Measurements from ENCODE around the gene CS.
"Not testable (repeated sequence)": the region's sequence is repeated elsewhere in the genome, so short reads cannot be mapped to it uniquely, and the experiment has no call there.

The CS gene

DNA sequence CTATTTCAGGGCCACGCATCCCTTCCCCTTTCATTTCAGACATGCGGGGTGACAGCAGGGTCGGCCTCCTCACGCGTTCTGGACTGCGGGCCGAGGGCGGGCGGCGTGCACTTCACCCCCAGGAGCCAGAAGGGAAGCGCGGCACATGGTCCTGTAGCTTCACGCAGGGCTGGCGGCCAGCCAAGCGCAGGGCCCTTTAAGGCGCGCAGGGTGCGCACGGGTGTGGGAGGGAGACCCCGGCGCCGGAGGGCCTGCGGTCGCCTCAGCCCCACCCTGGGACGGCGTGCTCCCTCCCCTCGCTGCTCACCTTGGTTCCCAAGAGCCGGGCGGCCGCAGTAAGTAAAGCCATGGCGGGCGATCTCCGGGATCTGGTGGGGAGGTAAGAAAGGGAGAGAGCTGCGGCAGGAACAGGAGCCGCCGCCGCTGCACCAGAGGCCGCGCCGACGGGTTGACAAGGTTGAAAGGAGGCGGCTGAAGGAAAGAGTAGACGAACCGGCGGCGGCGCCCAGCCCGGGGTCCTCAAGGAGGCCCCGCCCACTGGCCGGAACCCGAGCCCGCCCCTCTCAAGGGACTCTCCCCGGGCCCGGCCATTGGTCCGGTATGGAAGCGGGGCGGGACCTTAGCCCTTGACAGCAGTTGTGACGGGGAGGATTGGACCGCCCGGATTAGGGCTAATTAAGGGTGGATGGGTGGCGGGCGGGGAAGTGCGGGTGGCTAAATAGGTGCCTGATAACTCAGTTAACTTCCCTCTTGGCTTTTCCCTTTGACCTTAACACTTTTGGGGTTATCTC, at the start of gene CS:
TSS of gene CS (minus strand) at position 478 of the 791 bp plus-strand sequence. CDS start at position 349, 129 bp downstream.
- peak; percentile 98 to 99 for DNase-seq

GRCh38 chr12:56348776-56349175, 48.6 kb upstream of the CS start:
- DNase-seq = no peak

DNA sequence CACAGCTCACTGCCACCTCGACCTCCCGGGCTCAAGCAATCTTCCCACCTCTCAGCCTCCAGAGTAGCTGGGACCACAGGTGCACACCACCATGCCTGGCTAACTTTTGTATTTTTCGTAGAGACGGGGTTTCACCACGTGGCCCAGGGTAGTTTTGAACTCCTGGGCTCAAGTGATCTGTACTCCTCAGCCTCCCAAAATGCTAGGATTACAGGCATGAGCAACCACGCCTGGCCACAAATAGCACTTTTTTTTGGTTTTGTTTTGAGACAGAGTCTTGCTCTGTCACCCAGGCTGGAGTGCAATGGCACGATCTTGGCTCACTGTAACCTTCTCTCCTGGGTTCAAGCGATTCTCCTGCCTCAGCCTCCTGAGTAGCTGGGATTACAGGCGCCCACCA, 47.1 kb upstream of the CS start:
- not testable (repeated sequence) for DNase-seq

GRCh38 chr12:56346675-56347074, 46.5 kb upstream of the CS start:
- DNase-seq = no peak

GRCh38 chr12:56342290-56342689, 42.2 kb upstream of the CS start:
- not testable (repeated sequence) for DNase-seq

DNA sequence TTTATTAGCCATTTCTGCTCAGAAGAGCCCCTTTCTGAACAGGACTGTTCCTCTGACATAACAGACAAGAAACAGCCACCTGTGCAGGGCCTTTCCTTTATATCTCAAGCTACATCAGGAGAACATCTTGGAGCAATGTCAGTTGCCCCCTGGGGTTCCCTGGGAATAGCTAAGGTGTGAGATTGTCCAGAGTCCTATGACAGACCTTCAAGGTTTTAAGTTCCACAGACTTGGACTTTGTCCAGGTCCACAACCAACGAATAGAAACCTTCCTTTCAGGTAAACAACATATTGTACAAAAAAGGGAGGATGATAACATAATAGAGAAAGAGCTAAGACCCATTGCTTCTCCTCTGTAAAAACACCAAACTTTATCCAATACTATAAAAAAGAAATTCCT, 41.5 kb upstream of the CS start:
- no peak for DNase-seq

DNA sequence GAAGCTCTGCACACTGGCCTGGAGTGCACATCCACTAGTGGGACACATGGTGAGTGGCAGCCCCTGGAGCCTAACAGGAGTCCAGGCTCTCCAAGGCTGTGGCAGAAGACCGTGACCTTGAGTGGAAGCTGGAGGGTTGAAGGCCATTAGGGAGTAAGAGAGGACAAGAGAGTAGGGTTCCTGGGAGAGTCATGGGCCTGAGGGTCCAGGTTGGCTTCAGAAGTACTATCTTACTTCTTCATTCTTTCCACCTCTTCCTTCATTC, 39.0 kb upstream of the CS start:
- DNase-seq = no peak

GRCh38 chr12:56338308-56339157, 38.4 kb upstream of the CS start, which contains the start of gene IL23A:
IL23A (plus strand) TSS chr12:56338884; CDS start chr12:56339045, 161 bp downstream.
- DNase-seq = peak; percentile 73 to 95

DNA sequence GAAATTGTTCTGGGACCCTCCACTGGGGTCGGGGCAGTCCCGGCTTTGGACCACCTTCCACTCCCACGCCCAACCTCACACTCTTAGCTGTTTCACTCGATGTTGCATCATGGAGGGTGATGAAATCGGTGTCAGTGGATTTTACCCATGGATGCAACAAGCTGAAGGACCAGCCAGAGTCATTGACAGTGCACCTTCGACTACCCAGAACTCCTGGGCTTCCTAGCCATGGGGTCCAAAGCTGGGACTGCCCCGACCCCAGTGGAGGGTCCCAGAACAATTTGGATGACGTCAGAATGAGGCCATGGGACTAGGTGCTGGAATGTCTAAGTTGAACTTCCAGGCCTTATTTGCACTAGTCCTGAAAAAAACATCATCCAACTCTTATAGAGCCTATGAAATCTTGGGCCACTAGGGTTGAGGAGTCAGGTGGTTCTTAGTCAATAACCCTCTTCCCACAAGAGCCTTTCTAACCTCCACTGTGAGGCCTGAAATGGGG, 37.7 kb upstream of the CS start:
- DNase-seq = no peak

DNA sequence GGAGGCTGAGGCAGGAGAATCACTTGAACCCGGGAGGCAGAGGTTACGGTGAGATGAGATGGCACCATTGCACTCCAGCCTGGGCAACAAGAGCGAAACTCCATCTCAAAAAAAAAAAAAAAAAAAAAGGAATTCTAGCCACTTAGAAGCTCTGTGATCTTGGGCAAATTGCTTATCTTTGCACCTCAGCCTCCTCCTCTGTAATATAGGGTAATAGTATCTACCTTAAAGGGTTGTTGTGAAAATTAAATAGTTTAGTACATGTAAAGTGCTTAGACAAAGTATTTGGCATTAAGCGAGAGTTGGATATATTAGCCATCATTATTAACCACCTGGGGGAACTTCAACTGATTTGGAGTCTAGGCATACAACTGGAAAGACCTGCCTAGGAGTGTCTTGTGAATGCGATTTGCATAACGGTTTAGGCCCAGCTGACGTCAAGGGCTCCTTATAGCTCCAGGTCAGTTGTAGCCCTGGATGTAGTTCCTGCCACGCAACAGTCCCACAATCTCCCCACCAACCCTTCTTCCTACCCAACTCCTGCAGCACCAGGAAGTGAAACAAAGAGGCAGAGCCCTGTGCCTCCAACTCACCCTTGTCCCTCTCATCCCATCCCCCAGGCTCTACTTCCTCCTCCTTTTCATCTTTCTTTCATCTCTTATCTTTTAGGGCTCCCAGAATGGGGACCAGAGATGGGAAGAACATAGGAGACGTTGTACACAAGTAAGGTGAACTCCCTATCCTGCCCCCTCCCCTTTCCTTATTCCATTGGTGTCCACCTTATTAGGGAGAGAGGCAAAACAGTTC, 36.4 kb upstream of the CS start:
- DNase-seq = no peak

- not testable (repeated sequence) for DNase-seq
These were observed 35.4 kb upstream of the CS start for GRCh38 chr12:56335527-56335926.

DNA sequence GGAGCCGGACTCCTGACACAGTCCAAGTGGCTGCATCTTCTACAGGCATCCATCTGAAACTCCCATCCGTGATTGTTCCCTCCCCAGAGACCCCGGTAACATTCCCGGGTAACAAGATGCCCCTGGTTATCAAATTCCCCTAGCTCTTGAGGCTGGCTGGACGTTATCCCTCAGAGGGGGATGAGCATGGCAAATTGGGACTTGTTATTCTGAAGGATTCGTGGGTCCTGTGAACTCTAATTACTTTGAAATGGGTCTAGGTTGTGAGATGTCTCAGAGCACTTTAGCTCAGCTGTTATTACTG, 34.3 kb upstream of the CS start:
- no peak for DNase-seq

- DNase-seq = peak; percentile 84 to 94
These were observed 33.8 kb upstream of the CS start, which contains the start of gene PAN2 for GRCh38 chr12:56333679-56334489. PAN2 (minus strand) TSS chr12:56334000; CDS start chr12:56333094, 906 bp downstream.

- no peak for DNase-seq
These were observed 33.1 kb upstream of the CS start for GRCh38 chr12:56333197-56333678.

DNA sequence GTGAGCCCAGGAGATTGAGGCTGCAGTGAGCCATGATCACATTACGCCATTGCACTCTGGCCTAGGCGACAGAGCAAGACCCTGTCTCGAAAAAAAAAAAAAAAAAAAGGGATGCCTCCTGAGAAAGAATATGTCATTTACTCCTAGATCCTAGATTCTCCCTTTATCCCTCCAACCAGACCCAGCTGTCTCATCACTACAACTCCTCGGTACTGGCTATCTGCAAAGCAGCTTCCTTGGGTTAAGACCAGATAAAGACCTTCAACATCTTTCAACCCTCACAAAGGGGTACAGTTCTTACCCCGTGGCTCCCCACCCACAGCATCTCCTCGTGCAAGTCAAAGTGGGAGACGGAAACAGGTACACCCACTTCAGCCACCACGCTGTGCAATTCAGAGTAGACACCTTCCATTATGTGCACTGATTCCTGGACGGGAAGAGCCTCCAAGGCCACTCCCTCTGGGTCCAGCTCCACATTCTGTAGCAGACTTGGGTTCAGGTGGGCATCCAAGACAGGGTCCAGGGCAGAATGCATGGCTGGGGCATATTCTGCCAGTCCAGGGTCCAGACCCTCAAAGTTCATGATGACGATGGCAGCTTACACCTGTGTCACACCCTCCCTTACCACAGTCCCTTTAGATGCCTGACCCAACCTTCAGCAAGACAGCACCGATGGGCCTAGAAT, 32.5 kb upstream of the CS start:
- DNase-seq = no peak

DNA sequence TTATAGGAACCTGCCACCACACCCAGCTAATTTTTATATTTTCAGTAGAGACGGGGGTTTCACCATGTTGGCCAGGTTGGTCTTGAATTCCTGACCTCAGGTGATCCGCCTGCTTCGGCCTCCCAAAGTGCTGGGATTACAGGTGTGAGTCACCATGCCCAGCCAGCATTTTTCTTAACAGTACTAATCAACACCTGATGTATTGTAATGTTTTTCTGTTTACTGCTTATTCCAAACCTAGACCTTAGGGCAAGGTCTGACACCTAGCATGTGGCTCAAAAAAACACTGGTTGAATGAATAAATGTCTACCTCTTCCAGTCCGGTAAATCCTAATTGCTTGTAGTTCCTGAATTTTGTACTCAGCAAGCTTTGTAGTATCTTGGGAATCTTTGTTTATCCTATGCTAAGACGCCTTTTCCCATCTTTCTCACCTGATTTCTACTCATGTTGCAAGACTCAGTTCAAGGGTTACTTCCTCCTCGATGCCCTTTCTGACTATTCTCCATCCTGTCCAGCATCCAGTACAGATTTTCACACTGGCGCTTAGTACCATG, 30.9 kb upstream of the CS start:
- no peak for DNase-seq

GRCh38 chr12:56326533-56326932, 26.4 kb upstream of the CS start:
- no peak for DNase-seq

GRCh38 chr12:56326126-56326525, 26.0 kb upstream of the CS start:
- DNase-seq = no peak

DNA sequence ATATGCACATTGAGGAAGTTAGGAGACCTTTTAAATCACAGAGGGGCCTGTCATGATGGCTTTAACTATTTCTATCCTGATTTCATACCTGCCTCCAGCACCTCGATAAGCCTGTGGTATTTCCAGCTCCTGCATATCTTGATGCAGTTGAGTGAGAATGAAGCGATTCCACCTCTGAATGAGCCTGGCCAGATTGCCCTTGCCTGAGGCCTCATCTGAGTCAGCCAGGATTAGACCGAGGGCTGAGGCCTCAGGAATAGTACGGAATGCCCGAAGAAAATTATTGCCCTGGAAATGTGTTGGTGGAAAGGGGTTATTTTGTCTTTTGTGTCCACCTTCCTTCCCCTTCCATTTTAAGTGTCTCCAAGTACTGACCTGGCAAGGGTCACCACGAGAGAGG, 24.1 kb upstream of the CS start:
- DNase-seq = no peak

DNA sequence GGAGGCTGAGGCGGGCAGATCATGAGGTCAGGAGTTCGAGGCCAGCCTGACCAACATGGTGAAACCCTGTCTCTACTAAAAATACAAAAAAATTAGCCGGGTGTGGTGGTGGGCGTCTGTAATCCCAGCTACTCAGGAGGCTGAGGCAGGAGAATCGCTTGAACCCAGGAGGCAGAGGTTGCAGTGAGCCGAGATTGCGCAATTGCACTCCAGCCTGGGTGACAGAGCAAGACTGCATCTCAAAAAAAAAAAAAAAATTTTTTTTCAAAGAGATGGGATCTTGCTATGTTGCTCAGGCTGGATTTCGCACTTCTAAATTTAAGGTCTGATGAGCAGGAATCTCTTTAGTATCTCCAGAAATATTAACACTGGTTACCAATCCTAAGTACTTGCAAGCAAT, 21.5 kb upstream of the CS start:
- not testable (repeated sequence) for DNase-seq

DNA sequence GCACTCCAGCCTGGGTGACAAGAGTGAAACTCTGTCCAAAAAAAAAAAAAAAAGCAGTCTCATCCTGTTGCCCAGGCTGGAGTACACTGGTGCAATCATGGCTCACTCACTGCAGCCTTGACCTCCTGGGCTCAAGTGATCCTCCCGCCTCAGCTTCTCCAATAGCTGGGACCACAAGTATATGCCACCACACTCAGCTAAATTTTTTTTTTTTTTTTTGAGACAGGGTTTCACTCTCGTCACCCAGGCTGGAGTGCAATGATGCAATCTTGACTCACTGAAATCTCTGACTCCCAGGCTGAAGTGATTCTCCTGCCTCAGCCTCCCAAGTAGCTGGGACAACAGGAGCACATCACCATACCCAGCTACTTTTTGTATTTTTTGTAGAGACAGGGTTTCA, 20.9 kb upstream of the CS start:
- DNase-seq = no peak
